GM12865 (cell line): ENCODE results near the gene TMEM132D.

Experiments used
- DNase-seq: peaks from one replicate; pipeline ENCODE4 v3.0.0; 2010; ENCODE audit warnings: low read depth
- H3K4me3 ChIP-seq: 2 replicates; pipeline ENCODE4 v1.5.1; 2011; ENCODE audit warnings: mild to moderate bottlenecking, low read depth, low read length, control low read depth
- CTCF ChIP-seq: IDR thresholded peaks from 2 replicates; pipeline ENCODE4 v1.5.1; 2011; ENCODE audit warnings: low read length, control low read depth, low read depth, inconsistent platforms; ENCODE audit not compliant: insufficient read depth; ENCODE audit errors: missing control alignments

Gene TMEM132D

DNA sequence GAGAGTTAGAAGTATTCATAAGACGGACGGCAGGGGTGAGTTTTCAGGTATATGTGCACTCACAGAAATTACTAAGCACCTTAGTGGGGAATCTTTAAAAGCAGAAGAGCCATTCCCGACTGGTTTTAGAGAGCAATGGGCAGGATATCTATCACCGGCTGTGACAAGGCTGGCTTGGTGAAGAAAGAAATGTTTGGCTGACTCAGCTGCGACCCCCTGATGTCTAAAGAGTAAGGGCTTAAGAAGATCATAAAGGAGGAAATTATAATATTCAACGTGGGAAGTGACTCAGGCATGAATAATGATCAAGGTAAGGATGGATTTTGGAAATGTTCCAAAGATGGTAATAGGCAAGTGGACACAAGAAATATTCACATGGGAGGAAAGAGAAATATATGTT lies 407.6 kb downstream of the TMEM132D start:
- no peak for TF ChIP-seq CTCF
- no peak overlapping the region for H3K4me3 ChIP-seq
- no peak for DNase-seq

- no peak for TF ChIP-seq CTCF
- H3K4me3 ChIP-seq, result no peak overlapping the region
- no peak for DNase-seq
Measured at GRCh38 chr12:129494766-129495165, 409.1 kb downstream of the TMEM132D start.

DNA sequence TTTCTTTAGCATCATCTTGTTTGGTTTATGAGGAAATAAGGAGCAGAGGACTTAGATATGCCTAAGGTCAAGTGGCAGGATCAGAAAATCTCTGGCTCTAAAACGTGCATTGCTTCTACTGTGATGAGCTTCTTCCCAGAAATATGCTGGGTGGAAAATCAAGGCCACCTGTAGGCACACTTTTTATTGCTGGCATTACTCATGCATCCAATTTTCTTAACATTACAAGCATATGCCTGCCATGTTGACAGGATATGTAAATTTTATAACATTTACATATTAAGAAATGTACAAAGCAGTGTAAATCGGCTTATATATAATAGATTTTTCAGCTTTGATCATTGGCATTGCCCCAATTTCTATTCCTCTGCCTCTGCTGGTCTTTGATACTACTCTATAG lies 409.6 kb downstream of the TMEM132D start:
- TF ChIP-seq CTCF, result no peak
- no peak for DNase-seq
- H3K4me3 ChIP-seq, result no peak overlapping the region

DNA sequence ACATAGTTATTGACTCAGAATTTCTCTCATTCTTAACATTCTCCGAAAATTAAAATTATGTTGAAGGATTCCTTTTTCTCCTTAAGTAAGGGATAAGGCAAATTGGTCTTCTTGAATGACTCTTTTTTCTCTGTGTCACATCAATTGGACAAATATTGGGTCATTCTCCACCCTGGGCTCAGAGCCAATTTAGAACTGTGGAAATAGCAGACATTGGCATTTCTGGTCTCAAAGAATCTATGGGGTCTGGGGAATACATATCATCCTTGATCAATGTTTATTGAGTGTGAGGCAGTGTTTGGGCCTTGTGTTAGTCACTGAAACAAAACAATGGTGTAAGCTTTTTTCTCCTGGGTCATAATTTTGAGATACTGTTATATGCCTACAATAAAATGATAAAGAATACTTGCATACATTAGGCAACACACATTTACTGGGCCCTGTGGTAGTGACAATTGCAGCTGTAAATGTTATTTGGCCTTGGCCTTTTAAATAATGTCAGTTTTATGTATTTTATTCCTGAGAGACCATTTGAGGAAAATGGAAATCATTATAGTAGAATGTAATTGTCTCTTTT lies 414.6 kb downstream of the TMEM132D start:
- no peak for DNase-seq
- TF ChIP-seq CTCF, result no peak
- H3K4me3 ChIP-seq, result no peak overlapping the region

- TF ChIP-seq CTCF, result no peak
- DNase-seq, result no peak
- H3K4me3 ChIP-seq, result no peak overlapping the region
Measured at GRCh38 chr12:129486931-129487330, 416.9 kb downstream of the TMEM132D start.

DNA sequence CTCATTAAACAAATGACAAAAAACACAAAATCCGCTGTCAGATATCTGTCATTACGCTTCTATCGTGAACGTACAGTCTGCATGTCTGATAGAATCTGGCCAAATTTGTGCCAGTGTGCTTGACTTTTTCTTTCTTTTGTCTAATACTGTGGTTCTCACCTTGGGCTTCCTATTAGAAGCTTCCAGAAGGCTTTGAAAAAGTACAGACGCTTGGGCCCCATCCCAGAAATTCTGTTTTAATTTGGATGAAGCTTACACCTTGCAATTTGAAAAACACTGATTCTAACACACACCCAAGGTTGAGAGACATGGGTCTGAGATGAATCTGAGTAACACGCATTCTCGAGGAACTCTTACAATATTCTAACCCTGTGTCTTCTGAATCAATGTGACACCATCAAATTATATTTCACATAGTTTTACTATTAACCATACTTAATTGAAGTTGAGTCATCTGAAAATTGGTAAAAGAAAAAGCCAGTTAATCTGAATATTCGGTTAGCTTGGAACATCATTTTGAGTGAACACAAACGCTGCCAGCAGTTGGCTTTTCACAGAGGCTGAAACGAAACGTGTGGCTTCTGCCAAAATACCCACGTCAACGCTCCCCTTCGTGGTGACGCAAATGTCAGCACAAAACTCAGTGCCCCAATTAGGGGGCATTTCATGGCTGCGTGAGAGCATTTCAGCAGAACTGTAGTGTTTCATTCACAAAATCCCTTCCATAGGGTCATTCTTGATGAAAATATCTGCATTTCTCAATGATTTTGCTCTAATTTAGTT lies 420.5 kb downstream of the TMEM132D start:
- TF ChIP-seq CTCF, result no peak
- DNase-seq, result no peak
- H3K4me3 ChIP-seq, result no peak overlapping the region

DNA sequence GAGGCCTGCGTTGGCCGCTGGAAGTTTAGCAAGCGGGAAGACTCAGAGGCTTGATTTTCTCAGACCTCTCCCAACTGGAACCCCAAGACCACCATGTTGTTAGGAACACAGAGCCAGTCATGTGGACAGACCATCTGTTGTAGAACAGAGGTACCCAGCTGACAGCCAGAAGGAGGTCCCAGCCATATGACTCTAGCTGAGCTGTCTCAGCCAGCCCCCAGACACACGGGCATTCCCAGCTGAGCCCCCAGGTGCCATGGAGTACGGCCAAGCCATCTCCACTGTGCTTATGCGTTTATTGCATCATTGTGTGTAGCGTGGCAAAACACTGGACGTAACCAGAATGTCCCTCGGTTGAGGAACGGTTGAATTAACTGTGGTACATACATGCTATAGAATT lies 421.9 kb downstream of the TMEM132D start:
- no peak for DNase-seq
- no peak overlapping the region for H3K4me3 ChIP-seq
- TF ChIP-seq CTCF, result no peak
